ENCODE data around the gene SRRM5. TPM values are rescaled to one million over a fixed set of nuclear protein-coding genes. Genes with fewer than 3 reads are reported as not detected.
A peak's percentile ranks its signal among the peaks of the same experiment; 100 is the strongest.

SRRM5 gene
- total RNA-seq, 2 donors from 2014 or later, result 0.56 TPM; not detected in 1

DNA sequence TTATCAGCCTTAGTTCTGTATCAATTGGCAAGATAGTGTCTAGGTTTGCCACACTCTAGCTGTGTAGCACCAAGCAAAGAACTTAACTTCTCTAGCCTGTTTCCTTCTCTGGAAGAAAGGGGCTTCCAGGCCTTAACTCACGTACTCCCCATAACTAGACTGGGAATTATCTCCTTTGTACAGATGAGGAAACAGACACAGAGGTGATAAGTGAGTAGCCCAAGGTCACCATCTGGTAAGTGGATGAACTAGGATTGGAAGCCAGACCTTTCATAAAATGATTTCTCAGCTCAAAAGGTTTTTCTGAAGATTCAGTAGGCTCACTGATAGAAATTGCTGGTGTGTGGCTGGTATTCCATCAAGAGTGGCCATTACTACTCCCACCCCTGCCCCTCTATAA lies 4.4 kb downstream of the SRRM5 start:
- H3K4me3 ChIP-seq, result no peak overlapping the region
- TF ChIP-seq, protein P1, sequence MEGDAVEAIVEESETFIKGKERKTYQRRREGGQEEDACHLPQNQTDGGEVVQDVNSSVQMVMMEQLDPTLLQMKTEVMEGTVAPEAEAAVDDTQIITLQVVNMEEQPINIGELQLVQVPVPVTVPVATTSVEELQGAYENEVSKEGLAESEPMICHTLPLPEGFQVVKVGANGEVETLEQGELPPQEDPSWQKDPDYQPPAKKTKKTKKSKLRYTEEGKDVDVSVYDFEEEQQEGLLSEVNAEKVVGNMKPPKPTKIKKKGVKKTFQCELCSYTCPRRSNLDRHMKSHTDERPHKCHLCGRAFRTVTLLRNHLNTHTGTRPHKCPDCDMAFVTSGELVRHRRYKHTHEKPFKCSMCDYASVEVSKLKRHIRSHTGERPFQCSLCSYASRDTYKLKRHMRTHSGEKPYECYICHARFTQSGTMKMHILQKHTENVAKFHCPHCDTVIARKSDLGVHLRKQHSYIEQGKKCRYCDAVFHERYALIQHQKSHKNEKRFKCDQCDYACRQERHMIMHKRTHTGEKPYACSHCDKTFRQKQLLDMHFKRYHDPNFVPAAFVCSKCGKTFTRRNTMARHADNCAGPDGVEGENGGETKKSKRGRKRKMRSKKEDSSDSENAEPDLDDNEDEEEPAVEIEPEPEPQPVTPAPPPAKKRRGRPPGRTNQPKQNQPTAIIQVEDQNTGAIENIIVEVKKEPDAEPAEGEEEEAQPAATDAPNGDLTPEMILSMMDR (IDR thresholded peaks at IDR 0.05), result no peak
- ATAC-seq (ENCODE audit: insufficient number of reproducible peaks, low FRiP score, low read depth), result no peak

DNA sequence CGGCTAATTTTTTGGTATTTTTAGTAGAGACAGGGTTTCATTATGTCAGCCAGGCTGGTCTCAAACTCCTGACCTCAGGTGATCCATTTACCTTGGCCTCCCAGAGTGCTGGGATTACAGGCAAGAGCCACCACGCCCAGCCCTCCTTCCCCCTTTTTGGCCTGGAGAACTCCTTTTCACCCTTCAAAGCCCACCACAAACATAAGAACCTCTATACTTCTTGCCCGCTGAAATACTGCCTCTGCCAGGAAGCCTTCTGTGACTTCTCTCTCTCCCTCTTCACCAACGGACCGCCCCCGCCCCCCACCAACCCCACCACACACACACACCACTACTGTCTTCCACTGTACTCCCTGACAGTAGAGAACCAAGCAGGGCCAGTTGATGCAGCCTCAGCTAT lies 5.1 kb downstream of the SRRM5 start:
- TF ChIP-seq, protein P1 (IDR thresholded peaks at IDR 0.05), result no peak
- Histone ChIP-seq H3K4me3 (no peak overlapping the region), H3K27me3 (replicated peaks; ENCODE audit: insufficient read depth) (no peaks in the 10 kb centered on the region), H3K4me1 (ENCODE audit: control insufficient read depth in 1 of 2, low read depth in 2 of 2) (peaks cover 0 to 16% of the 10 kb centered on the region in 2 donors), H3K9me3 (no peaks in the 10 kb centered on the region), H3K27ac (no peak overlapping the region), H3K36me3 (peaks cover 7% of the 10 kb centered on the region)
- ATAC-seq (ENCODE audit: insufficient number of reproducible peaks, low FRiP score, low read depth) (no peak), DNase-seq (ENCODE audit: low spot score) (no peak)

More for the DNA sequence above, 4.4 kb downstream of the SRRM5 start:
- Histone ChIP-seq H3K4me1 (ENCODE audit: control insufficient read depth in 1 of 2, low read depth in 2 of 2) (peaks cover 0 to 16% of the 10 kb centered on the region in 2 donors), H3K27me3 (replicated peaks; ENCODE audit: insufficient read depth) (no peaks in the 10 kb centered on the region), H3K9me3 (no peaks in the 10 kb centered on the region), H3K27ac (no peak overlapping the region), H3K36me3 (peaks cover 11% of the 10 kb centered on the region)
- DNase-seq (ENCODE audit: low spot score), result no peak

DNA sequence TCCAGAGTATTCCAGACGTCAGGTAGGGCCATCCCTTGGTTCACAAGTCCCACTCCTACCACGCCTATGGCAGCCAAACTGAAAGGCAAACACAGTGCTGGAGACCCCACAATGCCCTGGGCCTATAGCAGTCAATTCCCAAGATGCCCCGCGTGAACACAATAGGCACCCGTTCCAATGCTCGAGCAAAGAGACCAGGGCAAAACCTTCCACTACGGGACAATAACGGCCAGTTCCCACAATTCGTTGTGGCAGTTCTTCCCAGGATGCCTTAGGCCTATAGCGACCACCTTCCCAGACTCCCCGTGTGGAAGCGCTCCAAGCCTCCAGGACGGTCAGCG lies 7.0 kb downstream of the SRRM5 start:
- Histone ChIP-seq H3K4me3 (peak overlapping the region; percentile 72), H3K4me1 (ENCODE audit: control insufficient read depth in 1 of 2, low read depth in 2 of 2) (peaks cover 0 to 16% of the 10 kb centered on the region in 2 donors), H3K27ac (peak overlapping the region; percentile 80 to 84), H3K27me3 (replicated peaks; ENCODE audit: insufficient read depth) (no peaks in the 10 kb centered on the region), H3K36me3 (no peaks in the 10 kb centered on the region), H3K9me3 (no peaks in the 10 kb centered on the region)
- ATAC-seq (ENCODE audit: insufficient number of reproducible peaks, low FRiP score, low read depth) (peak; percentile 10), DNase-seq (ENCODE audit: low spot score) (no peak)
- TF ChIP-seq, protein P1 (IDR thresholded peaks at IDR 0.05), result no peak

DNA sequence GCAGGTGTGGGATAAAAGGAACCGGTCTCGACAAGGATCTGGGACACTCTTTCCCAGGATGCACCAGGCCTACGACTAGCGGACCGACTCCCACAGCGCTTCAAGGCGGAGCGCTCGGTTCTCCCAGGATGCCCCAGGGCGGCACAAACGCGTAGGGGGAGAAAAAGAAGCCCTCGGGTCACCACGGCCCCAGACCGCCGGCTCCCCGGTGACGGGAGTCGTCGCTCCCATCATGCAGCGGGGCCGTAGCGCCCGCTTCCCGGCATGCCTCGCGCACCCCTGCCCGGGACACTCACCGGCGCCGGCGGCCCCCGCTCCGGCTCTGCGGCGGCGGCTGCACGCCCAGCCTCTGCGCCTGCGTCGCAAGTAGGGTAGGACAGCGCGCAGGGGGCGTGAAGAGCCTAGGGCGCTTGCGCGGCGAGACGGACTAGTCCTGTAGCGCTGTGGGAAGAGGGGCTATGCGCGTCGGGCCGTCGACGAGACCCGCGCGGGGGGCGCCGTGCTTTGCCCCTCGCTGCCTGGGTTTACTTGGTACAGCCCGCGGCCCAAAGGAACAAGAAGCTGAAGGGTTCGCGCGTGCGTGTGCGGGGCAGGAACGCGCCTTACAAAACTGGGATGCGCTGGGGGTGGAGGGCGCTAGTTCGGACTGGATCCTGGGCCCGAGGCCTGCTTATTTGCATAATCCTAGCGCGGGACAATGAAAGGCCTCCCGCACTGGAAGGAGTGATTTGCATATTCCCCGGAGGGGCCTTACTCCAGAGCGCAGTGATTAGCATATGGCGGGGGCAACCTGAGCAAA lies 7.6 kb downstream of the SRRM5 start, which contains the start of gene ZNF428:
Gene ZNF428, minus strand, starts transcription at position 368 of the 799 bp plus-strand sequence. CDS start 5,325 bp downstream, outside the sequence.
- no peaks in the 10 kb centered on the region for H3K9me3 ChIP-seq
- H3K4me1 ChIP-seq (ENCODE audit: control insufficient read depth in 1 of 2, low read depth in 2 of 2), result peaks cover 0 to 16% of the 10 kb centered on the region in 2 donors
- H3K27me3 ChIP-seq (replicated peaks; ENCODE audit: insufficient read depth), result no peaks in the 10 kb centered on the region
- peak within 1 kb of the TSS; percentile 72 for H3K4me3 ChIP-seq
- ATAC-seq (ENCODE audit: insufficient number of reproducible peaks, low FRiP score, low read depth) (peak; percentile 71), DNase-seq (ENCODE audit: low spot score) (peak; percentile 35)
- TF ChIP-seq, protein P1 (IDR thresholded peaks at IDR 0.05), result no peak
- peak within 1 kb of the TSS; percentile 80 to 84 for H3K27ac ChIP-seq
- no peaks in the 10 kb centered on the region for H3K36me3 ChIP-seq

DNA sequence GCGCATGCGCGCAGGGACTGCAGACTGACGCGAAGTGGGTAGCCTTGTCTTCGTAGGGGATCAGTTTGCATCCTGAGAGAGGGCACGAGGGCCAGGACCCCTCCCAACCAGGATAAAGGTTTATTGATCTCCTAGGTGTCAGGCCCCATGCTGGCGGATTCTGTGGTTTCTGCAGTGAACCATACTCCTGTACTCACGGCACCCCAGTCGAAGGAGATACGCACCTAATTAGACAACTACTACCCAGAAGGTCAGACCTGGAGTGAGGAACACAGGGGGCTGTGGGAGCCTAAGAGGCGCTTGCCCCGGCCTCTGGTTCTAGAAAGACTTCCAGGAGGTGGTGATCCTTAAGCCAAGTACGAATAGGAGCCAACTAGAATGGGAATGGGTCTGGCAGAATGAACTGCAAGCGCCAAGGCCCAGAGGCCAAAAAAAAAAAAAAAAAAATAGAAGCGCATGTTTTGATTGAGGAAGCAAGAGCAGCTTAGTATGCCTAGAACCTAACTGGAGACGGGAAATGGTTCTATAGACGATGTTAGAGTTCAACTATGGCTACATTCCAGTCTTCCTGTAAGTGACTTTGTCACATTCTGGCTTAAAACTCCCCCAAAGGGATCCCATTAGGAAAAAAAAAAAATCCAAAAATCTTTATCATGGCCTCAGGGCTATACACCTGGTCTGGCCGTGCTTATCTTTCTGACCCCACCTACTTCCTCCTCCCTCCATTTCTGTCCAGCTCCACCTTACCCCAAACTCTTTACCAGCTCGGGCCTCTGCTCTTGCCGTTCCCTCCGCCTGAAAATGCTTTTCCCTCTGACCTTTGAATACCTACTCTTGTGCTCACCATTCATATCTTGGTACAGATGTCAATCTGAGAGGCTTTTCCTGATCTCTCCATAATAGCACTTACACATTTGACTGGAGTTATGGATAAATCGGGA lies 8.4 kb downstream of the SRRM5 start:
- Histone ChIP-seq H3K27me3 (replicated peaks; ENCODE audit: insufficient read depth) (no peaks in the 10 kb centered on the region), H3K4me3 (peak overlapping the region; percentile 72), H3K36me3 (no peaks in the 10 kb centered on the region), H3K4me1 (ENCODE audit: control insufficient read depth in 1 of 2, low read depth in 2 of 2) (peaks cover 0 to 16% of the 10 kb centered on the region in 2 donors), H3K9me3 (no peaks in the 10 kb centered on the region), H3K27ac (peak overlapping the region; percentile 80 to 84)
- DNase-seq (ENCODE audit: low spot score), result peak; percentile 63
- TF ChIP-seq, protein P1 (IDR thresholded peaks at IDR 0.05), result no peak
- ATAC-seq (ENCODE audit: insufficient number of reproducible peaks, low FRiP score, low read depth), result no peak

Measured in thoracic aorta (tissue), 2 donors.